LHCN-M2 (cell line): ENCODE data around the gene FMO4. TPM values are rescaled to one million over a fixed set of nuclear protein-coding genes. Genes with fewer than 3 reads are reported as not detected.
"Not testable (repeated sequence)": the region's sequence is repeated elsewhere in the genome, so short reads cannot be mapped to it uniquely, and the experiment has no call there.

Experiments used
- DNase-seq: peaks from one replicate; pipeline ENCODE4 v3.0.0-alpha.2; 2012; ENCODE audit warnings: low read depth
- polyA plus RNA-seq: library from polyadenylated mRNA; unstranded; fragments of >200 nt; gene quantifications from one replicate; pipeline ENCODE4 v1.2.1, GENCODE V29; 2012; ENCODE audit warnings: missing spikeins
- total RNA-seq: library from RNA; depleted of rRNA; stranded (reverse); fragments of >200 nt; gene quantifications from 2 replicates; pipeline ENCODE4 v1.2.3, GENCODE V29; 2014; rRNA removed

FMO4 gene
- 2.6 and 2.8 TPM in 2 replicates for total RNA-seq
- polyA plus RNA-seq: 0.86 TPM

- DNase-seq: peak; percentile 96
Measured at GRCh38 chr1:171313835-171314320, at the start of gene FMO4. FMO4 (plus strand) TSS chr1:171314183; CDS start chr1:171319826, 5,643 bp downstream.

GRCh38 chr1:171265686-171266085, 48.3 kb upstream of the FMO4 start:
- no peak for DNase-seq

- no peak for DNase-seq
Measured at GRCh38 chr1:171266930-171267329, 47.1 kb upstream of the FMO4 start.

GRCh38 chr1:171267391-171267790, 46.6 kb upstream of the FMO4 start:
- DNase-seq: peak; percentile 53

GRCh38 chr1:171270806-171271205, 43.2 kb upstream of the FMO4 start:
- no peak for DNase-seq

GRCh38 chr1:171277534-171277933, 36.4 kb upstream of the FMO4 start:
- no peak for DNase-seq

GRCh38 chr1:171279234-171279633, 34.7 kb upstream of the FMO4 start:
- no peak for DNase-seq

GRCh38 chr1:171279678-171280077, 34.3 kb upstream of the FMO4 start:
- no peak for DNase-seq

GRCh38 chr1:171280599-171280998, 33.4 kb upstream of the FMO4 start:
- DNase-seq: no peak

GRCh38 chr1:171286032-171286705, 27.8 kb upstream of the FMO4 start:
- peak; percentile 13 for DNase-seq

- no peak for DNase-seq
Measured at GRCh38 chr1:171290621-171291020, 23.4 kb upstream of the FMO4 start.

- DNase-seq: no peak
Measured at GRCh38 chr1:171292799-171293198, 21.2 kb upstream of the FMO4 start.

GRCh38 chr1:171295383-171295782, 18.6 kb upstream of the FMO4 start:
- DNase-seq: not testable (repeated sequence)

GRCh38 chr1:171295821-171296220, 18.2 kb upstream of the FMO4 start:
- no peak for DNase-seq

GRCh38 chr1:171296897-171297296, 17.1 kb upstream of the FMO4 start:
- no peak for DNase-seq

- no peak for DNase-seq
Measured at GRCh38 chr1:171298696-171299095, 15.3 kb upstream of the FMO4 start.

GRCh38 chr1:171299342-171299741, 14.6 kb upstream of the FMO4 start:
- DNase-seq: no peak

- DNase-seq: no peak
Measured at GRCh38 chr1:171300401-171300800, 13.6 kb upstream of the FMO4 start.

GRCh38 chr1:171310661-171311087, 3.3 kb upstream of the FMO4 start:
- no peak for DNase-seq

- no peak for DNase-seq
Measured at GRCh38 chr1:171311771-171312558, 2.0 kb upstream of the FMO4 start.

GRCh38 chr1:171313319-171313834, 606 bp upstream of the FMO4 start:
- no peak for DNase-seq

GRCh38 chr1:171329251-171329650, 15.3 kb downstream of the FMO4 start:
- DNase-seq: no peak
